Lower leg skin (tissue), 3 donors: Measurements from ENCODE around the gene NR5A2.

ENCODE experiments used
- POLR2A ChIP-seq, 2 donors: fragments of 450-650 bp; IDR thresholded peaks; one replicate each; pipeline ENCODE4 v1.6.1; 2016 to 2017; ENCODE audit warnings: antibody characterized with exemption in 2 of 2, mild to moderate bottlenecking in 1 of 2, moderate library complexity in 1 of 2
- TF ChIP-seq, protein P1 (sequence below), 3 donors: fragments of 450-650 bp; IDR thresholded peaks; one replicate each; pipeline ENCODE4 v1.5.1; 2016; ENCODE audit warnings: antibody characterized with exemption in 3 of 3, mild to moderate bottlenecking in 3 of 3, moderate library complexity in 2 of 3

DNA sequence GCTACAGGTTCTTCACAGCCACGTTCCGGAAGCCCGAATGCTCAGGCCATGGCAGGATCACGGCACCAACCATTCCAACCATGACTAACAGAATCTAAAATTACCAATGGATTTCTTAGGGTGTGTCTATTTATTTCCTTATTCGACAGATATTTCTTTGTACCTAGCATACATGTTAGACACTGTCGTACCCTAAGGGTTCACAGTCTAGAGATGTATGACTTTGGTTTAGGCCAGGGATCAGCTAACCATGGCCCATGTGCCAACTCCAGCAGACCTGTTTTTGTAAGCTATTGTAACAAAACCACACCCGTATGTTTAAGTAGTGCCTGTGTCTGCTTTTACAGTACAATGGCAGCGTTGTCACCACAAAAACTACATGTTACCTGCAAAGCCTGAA is 167.0 kb downstream of the NR5A2 start:
- TF ChIP-seq, protein P1, sequence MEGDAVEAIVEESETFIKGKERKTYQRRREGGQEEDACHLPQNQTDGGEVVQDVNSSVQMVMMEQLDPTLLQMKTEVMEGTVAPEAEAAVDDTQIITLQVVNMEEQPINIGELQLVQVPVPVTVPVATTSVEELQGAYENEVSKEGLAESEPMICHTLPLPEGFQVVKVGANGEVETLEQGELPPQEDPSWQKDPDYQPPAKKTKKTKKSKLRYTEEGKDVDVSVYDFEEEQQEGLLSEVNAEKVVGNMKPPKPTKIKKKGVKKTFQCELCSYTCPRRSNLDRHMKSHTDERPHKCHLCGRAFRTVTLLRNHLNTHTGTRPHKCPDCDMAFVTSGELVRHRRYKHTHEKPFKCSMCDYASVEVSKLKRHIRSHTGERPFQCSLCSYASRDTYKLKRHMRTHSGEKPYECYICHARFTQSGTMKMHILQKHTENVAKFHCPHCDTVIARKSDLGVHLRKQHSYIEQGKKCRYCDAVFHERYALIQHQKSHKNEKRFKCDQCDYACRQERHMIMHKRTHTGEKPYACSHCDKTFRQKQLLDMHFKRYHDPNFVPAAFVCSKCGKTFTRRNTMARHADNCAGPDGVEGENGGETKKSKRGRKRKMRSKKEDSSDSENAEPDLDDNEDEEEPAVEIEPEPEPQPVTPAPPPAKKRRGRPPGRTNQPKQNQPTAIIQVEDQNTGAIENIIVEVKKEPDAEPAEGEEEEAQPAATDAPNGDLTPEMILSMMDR (IDR thresholded peaks at IDR 0.05) = no peak
- TF ChIP-seq POLR2A (IDR thresholded peaks at IDR 0.05) = no peak
